Activated T-cell treated with anti-CD3 and anti-CD28 coated beads, Interleukin-2, amount 50 U/mL, for 48 hours (primary cell): Measurements from ENCODE around the gene PARP11.

Experiments
- DNase-seq, 2 experiments: peaks; one replicate each; pipeline ENCODE4 v3.0.0-alpha.2; 2020

The PARP11 gene

GRCh38 chr12:3759878-3760277, 113.3 kb downstream of the PARP11 start:
- no peak for DNase-seq
